ENCODE results near the gene MZT1.

GRCh38 chr13:72698164-72698563 is 29.3 kb downstream of the MZT1 start:
- TF ChIP-seq EZH2phosphoT487 (IDR thresholded peaks at IDR 0.05; ENCODE audit: insufficient read depth, low read depth) (no peak), EZH2 (IDR thresholded peaks at IDR 0.05; ENCODE audit: insufficient read depth, poor library complexity, severe bottlenecking) (no peak)

Measured in GM23248 (cell line).